HUES6 (cell line): ENCODE data around the gene NRDE2.

Experiments
- H3K27ac ChIP-seq: 2 replicates; pipeline ENCODE4 v1.7.0; 2013; ENCODE audit warnings: low read depth, mild to moderate bottlenecking, low read length, inconsistent platforms
- H3K27me3 ChIP-seq: 2 replicates; pipeline ENCODE4 v1.6.1; 2013; ENCODE audit warnings: low read length; ENCODE audit not compliant: control insufficient read depth, insufficient read depth
- H3K36me3 ChIP-seq: 2 replicates; pipeline ENCODE4 v1.6.1; 2013; ENCODE audit warnings: low read length; ENCODE audit not compliant: control insufficient read depth, insufficient read depth
- H3K4me1 ChIP-seq: 2 replicates; pipeline ENCODE4 v1.6.1; 2013; ENCODE audit warnings: low read length; ENCODE audit not compliant: control insufficient read depth, insufficient read depth
- H3K4me3 ChIP-seq: 2 replicates; pipeline ENCODE4 v1.5.1; 2013; ENCODE audit warnings: low read depth, low read length
- H3K9ac ChIP-seq: one replicate; pipeline ENCODE4 v1.6.1; 2013; ENCODE audit warnings: mild to moderate bottlenecking, low read length
- H3K9me3 ChIP-seq: 2 replicates; pipeline ENCODE4 v1.6.1; 2013; ENCODE audit warnings: low read depth, low read length; ENCODE audit not compliant: control insufficient read depth, insufficient read depth

The NRDE2 gene

DNA sequence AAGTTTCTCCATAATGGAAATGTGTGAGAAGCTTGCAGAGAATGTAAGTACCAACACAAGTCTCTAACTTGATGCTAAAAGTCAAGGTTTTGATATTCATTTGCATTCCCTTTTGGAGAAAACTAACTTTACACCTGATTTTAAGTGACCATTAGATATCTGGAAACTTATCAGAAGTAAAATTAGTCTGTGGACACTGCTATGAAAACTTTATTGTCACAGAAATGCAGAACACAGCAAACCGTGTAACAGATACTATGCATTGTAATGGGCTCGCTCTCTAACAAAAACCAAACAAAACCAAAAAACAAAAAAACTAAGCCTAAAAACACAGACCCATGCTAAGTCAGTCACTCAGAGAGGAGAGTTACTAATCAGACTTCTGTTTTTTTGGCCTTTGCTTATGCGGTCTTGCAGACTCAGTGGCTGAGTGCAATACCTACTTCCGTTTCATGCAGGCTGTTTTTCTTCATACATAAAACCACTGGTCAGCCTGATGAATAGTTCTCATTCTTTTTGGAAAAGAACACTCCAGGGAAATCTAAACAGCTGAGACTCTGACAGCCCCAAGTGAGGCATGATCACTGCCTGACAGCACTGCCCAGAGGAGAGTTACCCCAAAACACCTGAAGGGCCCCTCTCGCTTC lies 35.7 kb downstream of the NRDE2 start:
- no peak overlapping the region for H3K27ac ChIP-seq
- no peaks in the 10 kb centered on the region for H3K27me3 ChIP-seq
- no peak overlapping the region for H3K4me3 ChIP-seq
- H3K4me1 ChIP-seq = peaks cover 4% of the 10 kb centered on the region
- H3K36me3 ChIP-seq = peaks cover 44% of the 10 kb centered on the region
- H3K9ac ChIP-seq = no peak overlapping the region
- no peaks in the 10 kb centered on the region for H3K9me3 ChIP-seq

DNA sequence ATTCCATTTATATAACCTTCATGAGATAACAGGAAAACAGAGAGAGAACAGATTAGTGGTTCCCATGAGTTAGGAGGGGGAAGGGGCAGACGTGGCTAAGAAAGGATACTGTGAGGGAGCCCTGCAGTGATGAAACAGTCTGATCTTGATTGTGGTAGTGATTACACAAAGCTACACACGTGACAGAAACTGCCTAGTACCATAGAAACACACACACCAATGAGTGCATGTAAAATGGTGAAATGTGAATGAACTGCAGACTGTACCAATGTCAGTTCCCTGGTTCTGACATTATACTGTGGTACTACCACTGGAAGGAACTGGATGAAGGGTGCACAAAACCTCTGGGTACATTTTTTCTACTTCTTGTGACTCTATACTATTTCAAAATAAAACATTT lies 36.9 kb downstream of the NRDE2 start:
- Histone ChIP-seq H3K9ac (no peak overlapping the region), H3K4me1 (peaks cover 11% of the 10 kb centered on the region), H3K36me3 (peaks cover 45% of the 10 kb centered on the region), H3K4me3 (no peak overlapping the region), H3K9me3 (no peaks in the 10 kb centered on the region), H3K27me3 (no peaks in the 10 kb centered on the region), H3K27ac (no peak overlapping the region)

DNA sequence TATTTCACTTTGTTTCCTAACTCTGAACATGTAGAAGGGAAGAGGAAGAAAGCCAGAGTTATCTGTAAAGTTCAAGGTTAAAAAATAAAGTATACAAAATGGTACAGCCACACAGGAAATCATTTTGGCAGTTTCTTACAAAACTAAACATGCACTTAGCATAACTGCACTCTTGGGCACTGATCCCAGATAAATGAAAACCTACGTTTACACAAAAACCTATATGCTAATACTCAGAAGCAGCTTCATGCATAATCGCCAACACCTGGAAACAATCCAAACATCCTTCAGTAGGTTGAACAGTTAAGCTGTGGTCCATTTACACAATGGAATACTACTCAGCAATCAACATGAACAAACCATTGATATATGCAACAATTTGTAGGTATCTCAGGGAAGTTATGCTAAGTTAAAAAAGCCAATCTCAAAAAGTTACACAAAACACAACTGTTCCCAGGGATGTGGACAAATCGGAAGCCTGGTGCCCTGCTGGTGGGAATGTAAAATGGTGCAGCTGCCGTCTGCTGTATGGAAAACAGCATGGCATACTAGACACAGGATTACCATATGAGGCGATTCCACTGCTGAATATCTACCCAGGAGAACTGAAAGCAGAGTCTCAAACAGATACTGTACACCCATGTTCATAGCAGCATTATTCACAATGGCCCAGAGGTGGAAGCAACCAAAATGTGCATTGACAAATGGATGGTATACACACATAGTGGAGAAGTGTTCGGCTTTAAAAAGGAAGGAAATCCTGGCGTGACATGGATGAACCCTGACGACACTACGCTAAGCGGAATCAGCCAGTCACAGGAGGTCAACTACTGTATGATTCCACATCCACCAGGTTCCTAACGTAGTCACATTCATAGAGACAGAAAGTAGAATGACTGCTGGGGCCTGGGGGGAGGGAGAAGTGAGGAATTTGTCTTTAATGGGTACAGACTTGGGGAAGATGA lies 37.7 kb downstream of the NRDE2 start:
- H3K4me3 ChIP-seq = no peak overlapping the region
- H3K36me3 ChIP-seq = peaks cover 44% of the 10 kb centered on the region
- peaks cover 11% of the 10 kb centered on the region for H3K4me1 ChIP-seq
- H3K9me3 ChIP-seq = no peaks in the 10 kb centered on the region
- no peak overlapping the region for H3K27ac ChIP-seq
- H3K27me3 ChIP-seq = no peaks in the 10 kb centered on the region
- H3K9ac ChIP-seq = no peak overlapping the region

DNA sequence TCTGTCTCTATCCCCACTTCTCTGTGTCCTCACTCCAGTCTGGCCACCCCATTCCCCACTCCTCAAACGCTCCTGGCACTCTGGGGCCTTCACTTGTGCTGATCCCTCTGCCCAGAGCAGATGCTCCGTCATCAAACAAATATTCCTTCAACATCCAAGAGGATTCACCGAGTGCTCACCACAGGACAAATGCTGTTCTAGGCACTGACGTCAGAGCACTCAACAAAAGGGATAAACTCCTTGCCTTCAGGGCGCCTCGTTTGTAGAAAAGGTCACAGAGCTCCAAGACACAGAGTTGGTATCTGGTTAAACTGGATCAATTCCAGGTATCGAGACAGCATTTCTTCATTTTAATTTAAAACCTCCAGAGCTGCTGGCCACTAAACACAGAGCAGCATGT lies 40.0 kb downstream of the NRDE2 start:
- no peak overlapping the region for H3K4me3 ChIP-seq
- peaks cover 11% of the 10 kb centered on the region for H3K4me1 ChIP-seq
- no peak overlapping the region for H3K9ac ChIP-seq
- no peak overlapping the region for H3K27ac ChIP-seq
- no peaks in the 10 kb centered on the region for H3K27me3 ChIP-seq
- no peaks in the 10 kb centered on the region for H3K9me3 ChIP-seq
- peaks cover 55% of the 10 kb centered on the region for H3K36me3 ChIP-seq

DNA sequence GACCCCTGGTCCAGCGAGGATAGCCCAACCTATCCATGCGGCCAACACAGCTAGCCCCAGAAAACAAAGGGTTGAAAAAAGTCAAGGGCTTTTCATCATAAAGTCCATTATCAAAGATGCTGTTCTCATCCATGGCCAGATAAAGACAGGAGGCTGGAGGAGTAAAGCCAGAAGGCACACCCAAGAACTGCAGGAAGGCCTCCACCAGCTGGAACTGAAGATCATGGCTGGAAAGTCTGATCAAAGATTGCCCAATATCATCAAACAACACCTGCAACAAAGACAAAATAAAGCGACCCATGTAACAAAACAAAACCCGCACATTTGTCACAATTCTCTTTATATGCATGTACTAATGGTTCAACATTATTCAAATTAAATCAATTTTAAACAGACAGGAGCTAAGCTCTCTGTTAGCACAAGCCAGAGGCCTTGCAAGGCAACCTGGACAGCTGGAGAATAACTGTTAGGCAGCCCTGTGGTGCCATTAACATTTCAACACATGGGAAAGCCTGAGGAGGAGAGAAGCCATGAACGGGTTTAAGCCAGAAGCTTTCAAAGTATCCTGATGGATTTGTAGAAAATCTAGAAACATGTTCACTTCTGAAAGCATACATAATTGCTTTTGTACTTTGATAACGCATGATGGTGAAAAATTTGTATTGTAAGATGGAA lies 41.3 kb downstream of the NRDE2 start:
- H3K9me3 ChIP-seq = no peaks in the 10 kb centered on the region
- no peak overlapping the region for H3K4me3 ChIP-seq
- no peak overlapping the region for H3K9ac ChIP-seq
- peak overlapping the region; percentile 25; the same call in 1 of the 2 replicates for H3K27ac ChIP-seq
- H3K4me1 ChIP-seq = peaks cover 11% of the 10 kb centered on the region
- peaks cover 58% of the 10 kb centered on the region for H3K36me3 ChIP-seq
- no peaks in the 10 kb centered on the region for H3K27me3 ChIP-seq

DNA sequence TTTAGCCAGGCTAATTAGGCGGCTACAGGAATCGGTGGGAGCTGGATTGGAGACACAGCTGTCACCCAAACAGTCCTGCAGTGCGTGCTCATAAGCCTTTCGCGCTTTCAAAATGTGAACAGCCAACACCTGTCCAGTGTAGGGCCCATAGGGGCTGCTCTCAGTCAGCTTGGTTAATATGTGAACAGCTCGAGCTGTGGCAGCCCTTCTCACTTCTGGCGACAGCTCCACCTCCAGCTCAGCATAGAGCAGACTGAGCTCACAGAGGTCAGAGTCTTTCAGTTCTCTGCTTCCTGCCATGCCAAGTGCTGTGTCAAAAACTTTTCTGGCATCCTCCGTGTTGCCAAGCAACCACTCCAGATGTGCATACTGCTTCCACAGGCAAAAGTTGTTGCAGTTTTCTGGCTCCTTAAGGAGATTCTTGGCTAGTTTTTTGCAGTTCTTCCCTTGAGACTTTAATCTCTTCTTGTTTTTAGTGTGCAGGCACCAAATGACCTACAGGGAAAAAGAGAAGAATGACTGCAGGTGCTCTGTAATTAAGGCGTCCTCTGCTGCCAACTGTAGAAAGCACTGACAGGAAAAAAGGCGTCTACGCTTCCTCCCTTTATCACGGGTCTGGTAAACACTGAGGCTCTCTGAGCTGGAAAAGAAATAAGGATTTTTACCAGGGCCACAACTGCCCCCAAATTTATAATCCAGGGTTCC lies 42.9 kb downstream of the NRDE2 start:
- H3K4me3 ChIP-seq = no peak overlapping the region
- H3K36me3 ChIP-seq = peaks cover 61% of the 10 kb centered on the region
- no peaks in the 10 kb centered on the region for H3K9me3 ChIP-seq
- peaks cover 11% of the 10 kb centered on the region for H3K4me1 ChIP-seq
- H3K27ac ChIP-seq = no peak overlapping the region
- no peaks in the 10 kb centered on the region for H3K27me3 ChIP-seq
- H3K9ac ChIP-seq = no peak overlapping the region

DNA sequence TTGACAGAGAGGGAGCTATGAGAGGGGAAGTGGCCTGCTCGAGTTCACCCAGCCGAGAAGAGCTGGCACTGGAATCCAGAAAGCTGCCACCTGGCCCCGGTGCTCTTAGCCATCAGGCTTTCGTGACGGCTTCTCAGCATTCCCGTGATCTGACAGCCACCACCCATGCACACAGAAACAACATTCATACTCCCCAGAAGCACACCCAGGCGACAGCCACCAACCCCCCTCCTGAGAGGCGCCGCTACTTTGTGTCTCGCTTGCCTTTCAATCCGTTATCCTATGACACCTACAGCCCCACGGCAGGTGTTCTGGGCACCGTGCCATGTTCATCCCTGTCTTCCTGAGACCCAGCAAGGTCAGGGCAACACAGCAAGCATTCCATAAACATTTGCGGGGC lies 44.0 kb downstream of the NRDE2 start:
- H3K27me3 ChIP-seq = no peaks in the 10 kb centered on the region
- H3K9ac ChIP-seq = no peak overlapping the region
- H3K27ac ChIP-seq = no peak overlapping the region
- H3K4me1 ChIP-seq = peaks cover 11% of the 10 kb centered on the region
- H3K36me3 ChIP-seq = peaks cover 59% of the 10 kb centered on the region
- no peak overlapping the region for H3K4me3 ChIP-seq
- no peaks in the 10 kb centered on the region for H3K9me3 ChIP-seq

DNA sequence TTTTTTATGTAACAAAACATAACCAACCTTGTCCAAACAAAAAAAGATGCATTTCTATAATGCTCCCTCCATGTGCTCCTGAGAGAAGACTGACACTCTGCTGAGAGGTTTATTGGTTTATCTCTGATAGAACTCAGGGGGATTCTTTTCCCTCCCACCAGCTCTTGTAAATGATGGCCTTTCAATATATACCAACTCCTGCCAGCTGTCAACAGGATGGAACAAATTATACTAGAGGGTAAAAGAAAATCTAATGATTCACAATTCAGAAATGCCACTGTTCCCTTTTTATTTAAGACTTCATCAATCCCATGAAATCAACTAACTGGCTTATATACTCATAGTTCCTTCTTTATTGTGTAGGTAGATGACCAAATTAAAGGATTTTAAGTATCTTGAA lies 50.0 kb downstream of the NRDE2 start:
- Histone ChIP-seq H3K27me3 (no peaks in the 10 kb centered on the region), H3K9me3 (no peaks in the 10 kb centered on the region), H3K4me1 (no peaks in the 10 kb centered on the region), H3K27ac (no peak overlapping the region), H3K36me3 (peaks cover 44% of the 10 kb centered on the region), H3K4me3 (no peak overlapping the region), H3K9ac (no peak overlapping the region)

DNA sequence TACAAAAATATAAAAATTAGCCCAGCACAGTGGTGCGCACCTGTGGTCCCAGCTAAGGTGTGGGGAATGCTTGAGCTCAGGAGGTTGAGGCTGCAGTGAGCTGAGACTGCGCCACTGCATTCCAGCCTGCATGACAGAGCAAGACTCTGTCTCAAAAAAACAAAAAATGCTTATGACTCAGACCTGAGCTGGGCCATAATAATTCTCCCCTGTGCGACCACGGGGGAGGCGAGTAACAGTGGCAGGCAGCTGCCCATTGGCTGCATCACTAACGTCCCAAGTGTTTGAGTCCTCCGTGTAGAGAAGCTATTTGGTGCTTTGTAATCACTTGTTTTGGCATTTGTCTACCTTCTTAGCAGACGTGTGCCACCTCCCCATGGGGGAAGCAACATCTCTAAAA lies 50.5 kb downstream of the NRDE2 start:
- no peak overlapping the region for H3K27ac ChIP-seq

DNA sequence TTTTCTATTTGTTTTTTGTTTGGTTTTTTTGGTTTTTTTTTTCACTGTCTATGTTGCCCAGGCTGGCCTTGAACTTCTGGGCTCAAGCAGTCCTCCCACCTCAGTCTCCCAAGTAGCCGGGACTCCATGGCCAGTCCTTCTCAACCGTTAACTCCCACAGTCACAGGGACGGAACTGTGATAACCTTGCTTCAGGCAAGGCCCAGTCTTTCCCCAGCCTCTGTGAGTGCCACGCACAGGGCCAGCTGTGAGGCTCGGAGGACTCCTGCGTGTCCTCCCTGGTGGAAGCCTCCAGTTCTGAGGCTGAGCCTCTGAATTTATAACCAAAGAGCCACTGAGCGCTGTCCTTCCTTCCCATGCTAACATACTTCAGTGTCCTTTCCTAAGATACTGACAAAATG lies 51.6 kb downstream of the NRDE2 start:
- Histone ChIP-seq H3K9ac (no peak overlapping the region), H3K4me1 (no peaks in the 10 kb centered on the region), H3K27ac (no peak overlapping the region), H3K4me3 (no peak overlapping the region), H3K27me3 (no peaks in the 10 kb centered on the region), H3K9me3 (no peaks in the 10 kb centered on the region), H3K36me3 (peaks cover 38% of the 10 kb centered on the region)

More for the DNA sequence above, 50.5 kb downstream of the NRDE2 start:
- H3K4me3 ChIP-seq = no peak overlapping the region
- no peaks in the 10 kb centered on the region for H3K9me3 ChIP-seq
- no peaks in the 10 kb centered on the region for H3K27me3 ChIP-seq
- H3K36me3 ChIP-seq = peaks cover 42% of the 10 kb centered on the region
- no peak overlapping the region for H3K9ac ChIP-seq
- no peaks in the 10 kb centered on the region for H3K4me1 ChIP-seq
